PC-9 (cell line): ENCODE data around the gene TCF12.

Experiments used
- CTCF ChIP-seq: fragments of 200-600 bp; sonication (generic); conservative IDR thresholded peaks from 2 replicates; pipeline ENCODE4 v1.6.1; 2017; ENCODE audit warnings: mixed run types, antibody characterized with exemption, mild to moderate bottlenecking, moderate library complexity
- EZH2 ChIP-seq: fragments of 200-600 bp; sonication (generic); IDR thresholded peaks from 2 replicates; pipeline ENCODE4 v1.8.0; 2017; ENCODE audit warnings: antibody characterized with exemption, low read depth

DNA sequence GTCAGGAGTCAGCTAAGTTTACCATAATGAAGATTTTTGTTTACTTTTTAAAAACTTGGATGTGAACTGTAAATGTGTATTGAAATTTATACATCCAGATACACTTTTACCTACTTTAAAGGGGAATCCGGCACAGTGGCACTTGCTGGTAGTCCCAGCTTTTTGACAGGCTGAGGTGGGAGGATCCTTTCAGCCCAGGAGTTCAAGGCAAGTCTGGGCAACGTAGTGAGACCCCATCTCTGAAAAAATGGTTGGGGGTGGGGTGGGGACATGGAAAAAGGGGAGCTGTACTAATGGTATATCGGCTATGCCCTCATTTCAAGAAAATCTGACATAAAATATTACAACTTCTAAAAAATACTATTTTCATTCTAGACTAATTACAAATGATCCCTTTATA is 362.0 kb downstream of the TCF12 start:
- TF ChIP-seq CTCF = no peak
- no peak for TF ChIP-seq EZH2
